Stomach (tissue), 19 donors: ENCODE measurements around the gene MDC1. TPM values are rescaled to one million over a fixed set of nuclear protein-coding genes. Genes with fewer than 3 reads are reported as not detected.
"Not testable (repeated sequence)": the region's sequence is repeated elsewhere in the genome, so short reads cannot be mapped to it uniquely, and the experiment has no call there.

Experiments used
- DNase-seq, 2 donors: peaks; one replicate each; pipeline versions ENCODE4 v3.0.0 to v3.0.0-alpha.2; 2013 to 2019
- H3K27ac ChIP-seq, 5 donors: fragments of 200-600 bp in 4 of 5; sonication (generic) in 4 of 5; one replicate each; pipeline ENCODE4 v1.5.1; 2013 to 2019; ENCODE audit warnings: mild to moderate bottlenecking in 1 of 5, moderate library complexity in 1 of 5
- H3K27me3 ChIP-seq, 3 donors: fragments of 200-600 bp; sonication (generic); one replicate each; pipeline ENCODE4 v1.5.1; 2017 to 2019; ENCODE audit warnings: mixed run types in 1 of 3
- H3K36me3 ChIP-seq, 4 donors: fragments of 200-600 bp; sonication (generic); 1 replicate in 3 of 4; 2 replicates in 1 of 4; pipeline ENCODE4 v1.5.1; 2016 to 2019
- H3K4me1 ChIP-seq, 4 donors: fragments of 200-600 bp; sonication (generic); one replicate each; pipeline ENCODE4 v1.5.1; 2016 to 2019
- H3K4me3 ChIP-seq, 4 donors: fragments of 200-600 bp; sonication (generic) in 3 of 4; one replicate each; pipeline ENCODE4 v1.5.1; 2016 to 2019; ENCODE audit warnings: mild to moderate bottlenecking in 1 of 4
- H3K9me3 ChIP-seq, 4 donors: fragments of 200-600 bp; sonication (generic); one replicate each; pipeline ENCODE4 v1.5.1; 2016 to 2019
- CTCF ChIP-seq, 7 experiments: fragments of 450-650 bp in 4 of 7; fragments of 200-600 bp in 3 of 7; sonication (generic) in 3 of 7; IDR thresholded peaks; one replicate each; pipeline ENCODE4 v1.5.1; 2016 to 2019; ENCODE audit warnings: antibody characterized with exemption in 7 of 7, control low read depth in 2 of 7, mild to moderate bottlenecking in 1 of 7
- EP300 ChIP-seq: sonication (generic); formaldehyde crosslinking; IDR thresholded peaks from one replicate; pipeline ENCODE4 v1.6.1; 2017; ENCODE audit warnings: antibody characterized with exemption
- POLR2A ChIP-seq, 4 donors: fragments of 450-650 bp; IDR thresholded peaks; one replicate each; pipeline ENCODE4 v1.6.1; 2016; ENCODE audit warnings: antibody characterized with exemption in 4 of 4, control low read depth in 2 of 4, mild to moderate bottlenecking in 1 of 4, moderate library complexity in 1 of 4
- POLR2AphosphoS5 ChIP-seq, 3 donors: sonication (generic); formaldehyde crosslinking; IDR thresholded peaks; one replicate each; pipeline ENCODE4 v1.6.1; 2016; ENCODE audit warnings: antibody characterized with exemption in 3 of 3
- WGBS, 5 donors: extraction: QIAGEN DNeasy Blood & Tissue Kit in 3 of 5; methylation state at CpG; one replicate each; pipeline versions ENCODE4 v1.1.5 to v1.1.7; 2013 to 2018; 5-methylcytosine and 5-hydroxymethylcytosine counted together
- intact Hi-C: fragments of 100-400 bp; cut with DNase I; formaldehyde crosslinking; loops from one replicate; pipeline ENCODE4 v1.15.1; 2023; ENCODE audit warnings: low total_unique reads
- long read RNA-seq, 10 donors: transcript quantifications; one replicate each; lab custom pipeline, GENCODE V29; 2026
- polyA plus RNA-seq, 3 donors: library from polyadenylated mRNA; stranded (reverse); fragments of 200-250 nt; gene quantifications; one replicate each; pipeline ENCODE4 v1.2.3, GENCODE V29; 2013
- total RNA-seq, 5 donors: library from RNA; depleted of rRNA; stranded (reverse); fragments of >200 nt; gene quantifications; one replicate each; pipeline versions ENCODE4 v1.1.0 to v1.2.3, GENCODE V29; 2014 to 2016
- donor health status: healthy with polysubstance abuse.
- donor health status: Bipolar disorder and iron deficiency.
- donor health status: healthy.

Gene MDC1
- total RNA-seq (100 to 1,000 TPM in 2 of 5 donors, 10 to 100 TPM in 2, 1 to 10 TPM in 1; 9.6 to 153 (median 99.2) TPM), polyA plus RNA-seq (1 to 10 TPM; 3.8 to 8.7 (median 4.2) TPM)
- long read RNA-seq, donor 1 = 0 reads
- long read RNA-seq, donor 2, partial matches to known transcripts = 0 of 2 reads
- long read RNA-seq, donor 2, other reads (novel, unspliced or antisense) = 0 of 2 reads
- long read RNA-seq, donor 3, partial matches to known transcripts = 0 of 1 reads
- long read RNA-seq, donor 3, other reads (novel, unspliced or antisense) = 0 of 1 reads
- long read RNA-seq, donor 4, partial matches to known transcripts = 0 of 1 reads
- long read RNA-seq, donor 4, other reads (novel, unspliced or antisense) = 0 of 1 reads
- long read RNA-seq, donor 5, partial matches to known transcripts = 451 of 462 reads
- long read RNA-seq, donor 5, other reads (novel, unspliced or antisense) = 10 of 462 reads
- long read RNA-seq, donor 6, partial matches to known transcripts = 703 of 716 reads
- long read RNA-seq, donor 6, other reads (novel, unspliced or antisense) = 12 of 716 reads
- long read RNA-seq, donor 7, partial matches to known transcripts = 398 of 416 reads
- long read RNA-seq, donor 7, other reads (novel, unspliced or antisense) = 17 of 416 reads
- long read RNA-seq, donor 8, partial matches to known transcripts = 0 of 1 reads
- long read RNA-seq, donor 8, other reads (novel, unspliced or antisense) = 0 of 1 reads
- long read RNA-seq, donor 9, partial matches to known transcripts = 0 of 3 reads
- long read RNA-seq, donor 9, other reads (novel, unspliced or antisense) = 0 of 3 reads
- long read RNA-seq, donor 10 = 0 reads

GRCh38 chr6:30717129-30717844 lies at the start of gene MDC1:
Gene MDC1, minus strand, starts transcription at chr6:30717281. Its CDS starts 2,106 bp downstream, at chr6:30715175.
- H3K4me1 ChIP-seq = peaks cover 21 to 42% (median 40%) of the 10 kb centered on the region in 4 donors
- H3K27me3 ChIP-seq = no peaks in the 10 kb centered on the region
- peak; percentile 99 to 100 for DNase-seq
- intact Hi-C loops = no loop called here
- H3K9me3 ChIP-seq = no peaks in the 10 kb centered on the region
- peaks cover 11 to 33% (median 28%) of the 10 kb centered on the region in 4 donors for H3K36me3 ChIP-seq
- TF ChIP-seq CTCF (IDR thresholded peaks at IDR 0.05) = peak in 5 of 7 experiments; percentile 28 to 54 (median 38)
- TF ChIP-seq POLR2A (IDR thresholded peaks at IDR 0.05) = peak in 2 of 4 donors; percentile 80 to 89
- no peak for TF ChIP-seq EP300
- peak; percentile 95 to 99 (median 97) for TF ChIP-seq POLR2AphosphoS5 (IDR thresholded peaks at IDR 0.05)
- H3K4me3 ChIP-seq = peak within 1 kb of the TSS; percentile 57 to 68 (median 59)
- peak within 1 kb of the TSS; percentile 77 to 98 (median 98) for H3K27ac ChIP-seq
- 0 to 1% (median 0%) methylated on average over 25 to 48 of the region's 48 CpGs for WGBS, 5 donors

GRCh38 chr6:30766461-30767157 lies 49.5 kb upstream of the MDC1 start:
- WGBS, 5 donors = 66 to 82% (median 74%) methylated on average over 6 of the region's 6 CpGs
- intact Hi-C loops = no loop called here
- Histone ChIP-seq H3K27me3 (no peaks in the 10 kb centered on the region), H3K4me3 (no peak overlapping the region), H3K27ac (no peak overlapping the region), H3K36me3 (no peaks in the 10 kb centered on the region), H3K9me3 (no peaks in the 10 kb centered on the region), H3K4me1 (peaks cover 29 to 51% (median 36%) of the 10 kb centered on the region in 4 donors)
- TF ChIP-seq POLR2AphosphoS5 (IDR thresholded peaks at IDR 0.05) (no peak), CTCF (IDR thresholded peaks at IDR 0.05) (no peak), EP300 (no peak), POLR2A (IDR thresholded peaks at IDR 0.05) (no peak)
- no peak for DNase-seq

GRCh38 chr6:30765495-30765894 lies 48.4 kb upstream of the MDC1 start:
- intact Hi-C loops, DNase-seq, H3K36me3 ChIP-seq, H3K4me3 ChIP-seq, H3K27me3 ChIP-seq, H3K27ac ChIP-seq, H3K9me3 ChIP-seq: not testable (repeated sequence)
- WGBS, 5 donors = 83 to 94% (median 87%) methylated on average over 1 of the region's 1 CpG
- peaks cover 29 to 60% (median 37%) of the 10 kb centered on the region in 4 donors for H3K4me1 ChIP-seq

GRCh38 chr6:30764490-30765043 lies 47.5 kb upstream of the MDC1 start:
- WGBS, 5 donors = 31 to 76% (median 53%) methylated on average over 13 of the region's 13 CpGs
- Histone ChIP-seq H3K4me1 (peaks cover 23 to 53% (median 34%) of the 10 kb centered on the region in 4 donors), H3K27ac (peak overlapping the region; percentile 56 to 72 (median 66))
- H3K9me3 ChIP-seq, H3K4me3 ChIP-seq, DNase-seq, H3K36me3 ChIP-seq, intact Hi-C loops, H3K27me3 ChIP-seq: not testable (repeated sequence)
